NCI-H345 treated with DMSO at 0.1 percent for 48 hours (cell line): ENCODE measurements around the gene YTHDC1.
"Not testable (repeated sequence)": the region's sequence is repeated elsewhere in the genome, so short reads cannot be mapped to it uniquely, and the experiment has no call there.

Experiments used
- DNase-seq: peaks from one replicate; lab custom pipeline; 2025; ENCODE audit not compliant: unreplicated experiment; lab: John Stamatoyannopoulos, UW

Gene YTHDC1

DNA sequence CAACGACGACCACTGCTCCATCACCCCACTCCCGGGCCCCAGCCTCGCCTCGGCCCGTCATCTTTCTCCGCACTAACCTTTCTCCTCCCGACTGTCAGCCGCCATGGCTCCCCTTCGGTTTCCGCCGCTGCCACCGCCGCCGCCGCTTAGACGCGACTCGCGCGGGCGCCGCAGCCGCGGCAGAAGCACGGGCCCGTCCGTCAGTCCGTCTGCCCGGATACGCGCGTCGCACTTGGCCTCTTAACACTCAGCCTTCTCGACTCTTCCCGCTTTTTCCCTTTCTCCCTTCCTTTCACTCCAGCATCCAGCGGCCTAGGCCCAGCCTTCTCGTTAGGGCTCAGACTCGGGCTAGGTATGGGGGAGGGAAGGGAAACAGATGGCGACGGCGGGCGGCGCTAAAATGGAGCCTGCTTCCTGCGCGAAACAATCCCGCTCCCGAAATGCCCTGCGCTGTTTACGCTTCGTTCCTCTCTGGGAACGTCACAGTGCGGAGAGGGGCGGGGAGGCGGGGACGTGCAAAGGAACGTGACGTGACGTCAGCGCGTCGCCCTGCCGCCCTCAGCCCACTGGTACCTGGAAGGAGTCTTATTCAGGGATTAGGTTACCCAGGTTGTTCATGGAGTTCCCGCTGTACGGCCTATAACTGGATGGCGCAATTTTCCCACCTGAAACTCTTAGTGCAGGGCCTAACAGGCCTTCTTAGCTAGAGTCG lies at the start of gene YTHDC1:
TSS of gene YTHDC1 (minus strand) at position 442 of the 712 bp plus-strand sequence. CDS start at position 105, 337 bp downstream.
- DNase-seq = peak; percentile 84

DNA sequence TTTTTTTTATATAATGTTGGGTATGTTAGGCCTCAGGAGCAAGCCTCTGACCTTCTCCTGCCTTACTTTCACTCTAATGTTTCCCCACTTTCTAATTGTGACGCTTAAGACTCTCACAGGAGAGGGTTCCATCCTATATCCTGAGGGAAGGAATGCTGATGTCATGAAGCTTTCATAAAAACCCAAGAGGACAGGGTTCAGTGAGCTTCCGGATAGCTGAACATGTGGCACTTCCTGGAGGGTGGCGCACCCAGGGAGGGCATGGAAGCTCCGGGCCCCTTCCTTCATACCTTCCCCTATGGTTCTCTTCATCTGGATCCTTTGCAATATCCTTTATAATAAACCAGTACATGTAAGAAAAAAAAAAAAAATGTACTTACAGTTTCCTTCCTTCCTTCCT lies 49.4 kb upstream of the YTHDC1 start:
- no peak for DNase-seq

DNA sequence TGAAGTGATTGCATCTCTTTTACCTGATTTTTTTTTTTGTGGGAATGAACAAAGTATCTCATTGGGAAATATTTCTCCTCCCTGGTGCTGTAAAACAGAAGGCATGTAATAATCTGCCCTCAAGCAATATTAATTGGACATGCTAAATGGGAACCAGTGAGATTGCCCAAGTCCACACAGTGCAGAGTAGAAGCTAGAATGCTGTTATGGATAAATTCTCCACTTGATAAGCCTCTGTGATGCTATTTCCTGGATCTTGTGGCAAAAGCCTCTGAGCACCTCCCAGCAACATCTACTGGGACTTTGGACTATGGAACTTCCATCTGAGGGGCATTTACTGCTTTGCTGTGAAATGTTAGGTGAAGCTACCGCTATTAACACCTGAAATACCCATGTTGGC lies 46.9 kb upstream of the YTHDC1 start:
- no peak for DNase-seq

DNA sequence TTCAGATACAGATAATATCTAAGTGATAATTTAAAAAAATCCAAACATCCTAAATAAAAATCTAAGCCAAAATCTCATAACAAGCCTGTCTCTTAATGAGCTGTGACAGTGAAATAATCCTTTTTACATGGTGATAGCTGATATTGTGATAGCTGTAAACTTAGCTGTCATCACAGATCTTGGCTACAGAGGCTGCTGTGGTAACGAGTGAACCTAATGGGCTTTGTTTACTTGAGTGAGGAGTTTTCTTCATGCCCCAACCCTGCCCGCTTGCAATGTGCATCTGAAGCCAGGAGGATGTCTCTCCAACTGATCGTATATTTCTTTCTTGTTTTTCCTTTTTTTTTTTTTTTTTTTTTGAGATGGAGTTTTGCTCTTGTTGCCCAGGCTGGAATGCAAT lies 41.5 kb upstream of the YTHDC1 start:
- DNase-seq = no peak

DNA sequence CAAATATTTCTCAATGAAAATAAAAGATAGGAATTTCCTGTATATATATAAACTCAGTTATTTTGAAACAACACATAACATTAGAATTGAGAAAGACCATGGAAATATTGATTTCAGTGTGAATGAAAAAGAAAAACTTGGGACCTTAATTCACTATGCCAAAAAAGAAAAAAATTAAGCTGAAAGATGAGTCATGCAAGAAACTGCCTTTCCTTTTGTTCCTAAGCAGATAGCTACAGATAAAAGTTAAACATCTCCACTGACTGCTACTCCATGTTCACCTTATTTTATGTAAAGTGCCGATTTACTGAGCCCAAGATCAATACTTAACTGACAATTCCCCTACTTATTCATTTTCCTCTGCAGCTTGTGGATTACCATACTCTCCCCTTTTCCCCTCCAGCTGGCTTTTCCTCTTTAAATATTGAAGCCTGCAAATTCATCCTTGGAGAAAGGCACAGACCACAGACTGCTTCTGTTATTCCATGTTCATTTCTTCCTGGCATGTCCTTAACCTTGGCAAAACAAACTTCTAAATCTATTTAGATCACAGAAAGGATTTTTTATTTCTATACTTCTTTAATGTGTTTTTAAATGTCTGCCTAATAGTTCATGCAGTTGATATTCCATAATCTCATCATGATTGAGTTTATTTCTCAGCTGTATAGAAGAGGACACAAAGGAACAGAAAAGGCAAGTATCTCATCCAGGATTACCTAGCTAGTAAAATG lies 40.5 kb upstream of the YTHDC1 start:
- DNase-seq = no peak

DNA sequence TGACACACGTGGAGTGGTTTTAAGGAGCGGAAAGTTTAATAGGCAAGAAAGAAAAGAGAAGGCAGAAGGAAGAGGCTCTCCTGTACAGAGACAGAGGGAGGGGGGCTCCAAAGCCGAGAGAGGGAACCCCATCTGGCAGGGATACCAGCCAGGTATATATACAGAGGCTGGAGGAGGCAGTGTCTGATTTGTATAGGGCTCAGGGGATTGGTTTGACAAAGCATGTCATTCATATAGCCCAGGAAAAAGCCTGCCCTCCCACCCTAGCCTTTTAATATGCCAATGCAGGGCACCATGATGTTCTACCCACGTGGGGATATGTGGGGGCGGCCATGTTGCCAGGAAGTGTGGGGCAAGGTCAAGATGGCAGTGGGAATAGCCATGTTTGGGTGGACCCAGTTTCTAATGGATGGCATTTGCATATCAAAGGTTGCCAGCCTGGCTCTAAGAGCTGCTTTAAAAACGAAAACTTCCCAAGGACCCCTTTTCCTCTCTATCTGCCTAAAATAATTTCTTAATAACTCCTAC lies 39.6 kb upstream of the YTHDC1 start:
- DNase-seq = not testable (repeated sequence)

DNA sequence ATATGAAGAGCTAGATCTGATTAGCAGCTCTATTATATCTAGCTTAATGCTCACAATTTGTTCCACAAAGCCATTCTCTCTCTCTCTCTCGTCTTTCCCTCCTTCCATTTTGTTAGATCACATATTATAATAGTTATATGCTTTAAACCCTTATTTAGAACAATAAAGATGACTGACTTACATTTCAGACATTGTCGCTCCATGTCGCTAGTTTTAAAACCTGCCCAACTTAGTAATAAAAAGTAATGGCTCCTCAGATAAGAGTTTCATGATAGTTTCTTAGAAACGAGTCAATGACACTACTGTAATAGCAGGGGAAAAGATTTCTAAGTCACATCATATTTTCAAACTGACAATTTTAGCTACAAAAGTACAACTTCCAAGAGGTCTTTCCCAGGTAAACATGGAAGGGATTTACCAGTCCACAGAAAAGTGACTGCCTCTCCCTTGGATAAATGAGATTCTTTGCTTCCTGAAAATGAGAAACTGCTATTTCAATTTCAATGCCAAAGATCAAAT lies 38.5 kb upstream of the YTHDC1 start:
- DNase-seq = no peak

DNA sequence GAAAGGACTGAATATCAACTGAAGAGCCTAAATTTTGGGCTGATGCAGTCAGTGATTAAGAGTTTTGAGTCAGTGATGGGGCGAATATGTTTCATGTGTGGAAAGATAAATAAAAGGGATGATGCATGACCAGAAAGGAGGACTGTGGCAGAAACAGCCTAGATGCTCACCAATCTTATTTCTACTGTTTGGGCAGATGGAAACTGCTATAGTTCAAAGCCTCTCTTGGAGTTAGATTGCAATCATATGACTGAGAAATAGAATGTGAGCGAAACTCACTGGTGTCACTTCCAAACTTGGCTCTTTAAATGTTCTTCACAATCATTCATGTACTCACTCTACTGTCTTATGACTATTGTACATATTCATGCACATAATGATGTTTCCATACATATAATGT lies 35.4 kb upstream of the YTHDC1 start:
- DNase-seq = no peak

DNA sequence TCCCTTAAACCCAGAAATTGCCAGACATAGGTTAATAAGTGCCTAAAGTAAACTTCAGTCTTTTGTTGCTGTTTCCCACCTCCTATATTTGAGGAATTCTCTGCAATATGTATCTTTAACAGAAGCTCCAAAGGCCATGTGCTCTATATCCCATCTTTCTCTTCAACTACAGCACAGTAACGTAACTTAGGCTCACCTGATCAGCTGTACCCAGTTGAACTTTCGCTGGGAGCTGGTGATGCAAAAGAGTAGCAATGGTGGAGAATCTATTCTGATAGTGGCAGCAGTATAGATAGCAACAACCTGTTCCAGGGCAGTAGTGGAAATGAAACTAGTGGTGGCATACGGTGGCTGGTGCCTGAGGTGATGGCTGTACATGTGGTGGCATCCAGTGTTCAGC lies 33.2 kb upstream of the YTHDC1 start:
- DNase-seq = no peak

DNA sequence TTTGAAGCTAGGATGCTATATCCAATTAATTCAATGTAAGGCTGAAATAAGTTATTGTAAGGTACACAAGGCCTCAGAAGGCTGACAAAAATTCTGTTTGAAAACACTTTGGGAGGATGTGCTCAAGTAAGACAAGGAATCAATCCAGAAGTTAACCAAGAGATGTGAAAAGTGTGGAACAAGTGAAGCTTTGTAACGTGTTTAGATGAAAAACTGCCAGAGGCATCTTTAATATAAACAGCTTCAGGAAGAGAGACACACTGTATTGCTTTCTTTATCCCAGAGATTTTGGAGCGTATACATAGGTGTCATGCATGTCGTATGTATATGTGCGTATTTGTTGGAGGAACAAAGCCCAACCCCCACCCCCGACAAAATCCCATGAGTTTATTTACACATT lies 28.3 kb upstream of the YTHDC1 start:
- no peak for DNase-seq

DNA sequence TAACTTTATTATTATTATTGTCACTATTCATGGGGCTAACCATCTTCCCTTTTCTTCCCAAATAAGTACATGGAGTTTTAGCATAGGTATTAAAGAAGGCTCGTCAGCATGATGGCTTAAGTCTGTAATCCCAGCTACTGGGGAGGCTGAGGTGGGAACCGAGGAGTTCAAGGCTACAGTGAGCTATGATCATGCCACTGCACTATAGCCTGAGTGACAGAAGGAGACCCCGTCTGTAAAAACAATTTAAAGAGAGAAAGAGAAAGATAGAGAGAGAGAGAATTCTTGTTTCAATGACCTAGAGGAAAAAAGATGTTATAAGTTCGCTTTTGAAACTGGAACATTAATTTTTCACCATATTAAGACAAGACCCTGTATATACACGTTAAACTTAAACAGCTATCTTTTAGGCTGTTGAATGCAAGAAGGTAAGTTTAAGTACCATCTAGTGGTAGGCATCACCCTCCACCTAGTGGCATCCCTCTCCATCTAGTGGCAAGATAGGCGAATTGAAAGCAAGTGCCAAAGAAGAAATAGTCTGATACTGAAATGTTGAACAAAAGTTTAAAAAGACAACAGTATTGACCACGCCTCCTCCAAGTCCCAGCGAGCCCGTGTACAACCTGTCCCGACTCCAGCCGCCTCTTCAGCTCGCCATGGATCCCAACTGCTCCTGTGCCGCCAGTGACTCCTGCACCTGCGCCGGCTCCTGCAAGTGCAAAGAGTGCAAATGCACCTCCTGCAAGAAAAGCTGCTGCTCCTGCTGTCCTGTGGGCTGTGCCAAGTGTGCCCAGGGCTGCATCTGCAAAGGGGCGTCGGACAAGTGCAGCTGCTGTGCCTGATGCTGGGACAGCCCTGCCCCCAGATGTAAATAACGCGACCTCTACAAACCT lies 26.0 kb upstream of the YTHDC1 start:
- DNase-seq = no peak

DNA sequence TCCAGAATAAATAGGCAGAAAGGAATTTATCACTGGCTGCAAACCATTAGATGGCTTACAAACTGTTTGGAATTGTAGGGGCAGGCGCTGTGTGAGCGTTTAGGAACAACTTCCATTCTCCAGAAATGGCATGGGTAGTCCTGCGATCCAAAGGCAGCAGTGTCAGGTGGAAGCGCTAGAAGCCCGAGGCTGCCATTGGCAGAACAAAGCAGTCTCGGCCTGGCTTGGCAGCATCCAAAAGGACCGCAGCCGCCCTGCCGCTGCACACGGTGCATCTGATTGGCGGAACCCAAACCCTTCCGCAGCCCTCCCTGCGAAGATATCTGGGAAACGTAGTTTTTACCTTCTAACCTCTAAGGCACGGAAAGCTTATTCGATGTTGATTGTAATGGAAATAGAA lies 23.6 kb upstream of the YTHDC1 start:
- DNase-seq = no peak

DNA sequence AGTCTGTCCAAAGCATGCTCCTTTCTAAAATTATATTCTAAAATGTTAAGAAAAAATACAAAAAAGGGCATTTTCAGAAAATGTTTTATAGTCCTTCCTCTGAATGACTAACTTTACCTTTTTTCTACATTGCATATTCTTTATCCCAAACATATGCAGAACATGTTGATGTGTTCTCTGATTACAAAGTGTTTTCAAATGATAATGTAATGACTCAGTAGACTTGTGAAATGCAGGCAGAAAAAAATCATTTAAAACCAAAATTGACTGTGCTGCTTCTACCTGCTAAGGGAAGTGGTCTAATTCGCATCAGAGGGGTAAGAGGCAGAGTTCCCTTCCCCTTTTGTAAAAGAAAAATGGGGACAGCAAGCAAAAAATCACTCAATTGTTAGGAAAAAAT lies 22.7 kb upstream of the YTHDC1 start:
- DNase-seq = no peak

DNA sequence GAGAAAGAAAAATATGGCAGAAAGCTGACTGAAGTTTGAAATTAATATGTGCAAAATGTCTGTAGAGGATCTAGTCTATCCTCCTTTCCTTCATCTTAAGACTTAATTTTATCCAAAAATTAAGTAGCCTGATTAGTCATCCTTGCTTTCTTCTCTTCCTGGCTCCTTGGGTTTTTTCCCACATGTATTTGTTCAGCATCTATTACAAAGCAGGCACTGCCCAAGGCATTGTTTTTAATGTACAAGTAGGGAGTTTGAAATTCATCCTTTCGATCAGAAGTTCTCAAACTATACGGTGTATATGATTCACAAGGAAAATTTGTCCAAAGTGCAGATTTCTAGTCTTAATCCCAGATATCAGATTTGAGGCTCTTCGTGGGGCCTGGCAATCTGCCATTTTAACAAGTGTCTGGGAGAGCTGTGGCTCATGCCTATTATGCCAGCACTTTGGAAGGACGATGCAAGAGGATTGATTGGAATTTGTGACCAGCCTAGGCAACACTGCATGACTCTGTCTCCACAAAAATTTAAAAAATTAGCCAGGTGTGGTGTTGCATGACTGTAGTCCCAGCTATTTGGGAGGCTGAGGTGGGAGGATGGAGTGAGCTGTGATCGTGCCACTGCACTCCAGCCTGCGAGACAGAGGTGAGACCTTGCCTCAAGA lies 19.4 kb upstream of the YTHDC1 start:
- DNase-seq = no peak

DNA sequence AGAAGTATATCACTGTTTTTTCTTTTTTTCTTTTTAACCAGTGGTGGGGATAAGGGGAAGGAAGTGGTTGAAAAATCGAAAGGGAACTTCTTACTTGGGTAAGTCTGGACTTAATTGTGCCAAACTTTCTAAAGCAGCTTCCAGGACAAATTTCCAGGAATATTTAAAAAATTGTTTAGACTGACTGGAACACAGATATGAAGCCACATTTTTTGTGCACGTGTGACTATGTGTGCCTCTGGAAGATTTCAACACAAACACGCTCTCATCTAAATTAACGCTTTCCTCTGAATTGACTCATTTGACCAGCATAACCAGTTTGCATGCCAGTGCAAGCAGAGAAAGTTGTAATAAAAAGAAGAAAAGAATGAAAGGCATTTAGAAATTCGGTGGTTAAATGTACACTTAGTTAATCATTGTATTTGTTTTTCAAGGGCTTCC lies 18.8 kb upstream of the YTHDC1 start:
- DNase-seq = no peak

DNA sequence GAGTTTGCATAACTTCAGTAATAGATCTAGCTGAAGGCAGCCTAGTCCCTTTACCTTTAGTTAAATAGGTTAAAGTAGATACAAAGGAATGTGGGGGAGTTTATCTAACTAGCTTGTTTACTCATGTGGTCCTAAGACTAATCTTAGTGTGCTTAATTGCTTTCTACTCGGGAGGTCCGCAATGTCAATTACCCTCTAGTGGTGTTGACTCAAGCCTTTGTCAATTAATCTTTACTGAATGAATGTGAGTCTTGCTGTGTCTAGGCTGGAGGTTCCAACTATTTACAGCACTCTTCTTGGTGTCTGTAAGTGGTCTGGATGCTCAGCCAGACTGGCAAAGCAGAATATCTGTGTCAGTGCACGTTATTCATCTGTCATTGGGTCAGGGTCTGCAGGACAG lies 17.9 kb upstream of the YTHDC1 start:
- no peak for DNase-seq

DNA sequence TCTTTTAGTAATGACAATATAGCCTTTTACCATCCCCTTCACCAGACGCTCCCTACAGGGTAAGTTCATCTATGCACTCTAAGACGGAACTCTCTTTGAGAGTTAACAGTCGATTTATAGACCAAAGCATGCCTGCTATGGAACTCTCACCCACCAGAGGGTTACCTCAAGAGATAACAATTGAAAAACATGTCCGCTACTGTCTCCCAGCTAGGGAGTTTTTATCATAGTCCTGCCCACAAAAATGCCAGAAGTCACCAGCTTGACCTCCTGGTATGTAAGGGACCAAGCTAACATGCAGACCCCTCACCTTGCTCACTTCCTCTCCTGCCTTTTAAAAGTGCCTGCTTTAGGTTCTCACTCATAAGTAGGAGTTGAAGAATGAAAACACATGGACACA lies 16.7 kb upstream of the YTHDC1 start:
- no peak for DNase-seq

DNA sequence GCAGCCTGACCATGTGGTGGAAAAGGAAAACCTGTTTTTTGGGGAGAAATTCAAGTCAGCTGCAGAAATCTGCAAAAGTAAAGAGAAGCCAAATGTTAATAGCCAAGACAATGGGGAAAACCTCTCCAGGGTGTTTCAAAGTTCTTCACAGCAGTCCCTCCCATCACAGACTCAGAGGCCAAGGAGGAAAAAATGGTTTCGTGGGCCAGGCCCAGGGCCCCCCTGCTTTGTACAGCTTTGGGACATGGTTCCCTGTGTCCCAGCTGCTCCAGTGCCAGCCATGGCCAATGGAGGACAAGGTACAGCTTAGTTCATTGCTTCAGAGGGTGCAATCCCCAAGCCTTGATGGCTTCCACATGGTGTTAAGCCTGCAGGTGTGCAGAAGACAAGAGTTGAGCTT lies 15.2 kb upstream of the YTHDC1 start:
- no peak for DNase-seq

DNA sequence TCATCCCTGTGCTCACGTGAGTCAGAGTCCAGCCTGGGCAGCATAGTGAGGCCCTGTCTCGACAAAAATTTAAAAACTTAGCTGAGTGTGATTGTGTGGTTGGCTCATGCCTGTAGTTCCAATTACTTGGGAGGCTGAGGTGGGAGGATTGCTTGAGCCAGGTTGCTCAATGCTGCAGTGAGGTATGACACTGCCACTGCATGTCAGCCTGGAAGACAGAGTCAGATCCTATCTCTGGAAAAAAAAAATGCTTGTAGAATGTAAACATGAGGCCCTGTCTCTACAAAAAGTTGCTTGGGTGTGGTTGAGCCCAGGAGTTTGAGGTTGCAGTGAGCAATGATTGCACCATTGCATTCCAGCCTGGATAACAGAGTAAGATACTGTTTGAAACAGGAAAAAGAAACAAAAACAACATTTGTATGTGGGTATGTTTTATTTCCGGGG lies 11.3 kb upstream of the YTHDC1 start:
- DNase-seq = no peak

DNA sequence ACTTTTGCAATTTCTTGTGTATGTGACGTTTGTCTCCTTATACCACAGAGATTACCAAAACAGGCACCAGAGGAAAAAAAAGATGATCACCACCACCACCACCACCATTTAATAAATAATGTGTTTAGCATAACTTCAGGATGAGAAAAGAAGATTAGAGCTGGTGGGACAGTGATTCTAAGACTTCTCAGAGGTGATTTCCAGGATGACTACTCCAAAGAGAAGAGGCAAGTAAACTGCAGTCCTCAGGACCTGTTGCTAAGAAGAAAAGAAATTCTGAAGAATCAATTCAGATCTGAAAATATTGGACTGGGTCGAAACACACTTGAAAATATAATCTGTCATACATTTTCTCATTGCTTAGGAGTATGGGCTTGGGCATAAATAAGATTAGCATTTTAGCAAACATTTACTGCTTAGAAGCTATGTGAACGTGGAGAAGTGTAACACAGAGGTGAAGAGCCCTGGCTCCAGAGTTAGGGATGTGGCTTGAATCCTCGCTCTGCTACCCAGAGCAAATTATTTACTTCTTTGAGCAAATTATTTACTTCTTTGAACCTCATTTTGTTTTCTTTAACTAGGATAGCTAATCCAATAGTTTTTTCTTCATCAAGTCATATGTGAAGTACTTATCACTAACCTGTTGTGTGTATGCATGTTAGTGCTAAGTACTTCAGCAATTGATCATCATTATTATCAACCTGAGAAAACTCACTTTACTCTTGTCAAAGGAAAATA lies 10.5 kb upstream of the YTHDC1 start:
- no peak for DNase-seq
